LNCAP (cell line): ENCODE data around the gene LIMCH1.

ENCODE experiments used
- CTCF ChIP-seq: fragments of 450-650 bp; IDR thresholded peaks from 2 replicates; pipeline ENCODE4 v1.5.1; 2017; ENCODE audit warnings: mild to moderate bottlenecking

LIMCH1 gene

GRCh38 chr4:41517121-41517520 lies 20.8 kb upstream of the LIMCH1 start:
- no peak for TF ChIP-seq CTCF

- TF ChIP-seq CTCF: no peak
Observed at GRCh38 chr4:41517747-41518146, 20.2 kb upstream of the LIMCH1 start.

- TF ChIP-seq CTCF: no peak
Observed at GRCh38 chr4:41524425-41524824, 13.5 kb upstream of the LIMCH1 start.

GRCh38 chr4:41525129-41525528 lies 12.8 kb upstream of the LIMCH1 start:
- no peak for TF ChIP-seq CTCF

GRCh38 chr4:41526628-41527027 lies 11.3 kb upstream of the LIMCH1 start:
- TF ChIP-seq CTCF: no peak

- TF ChIP-seq CTCF: no peak
Observed at GRCh38 chr4:41528512-41529205, 9.3 kb upstream of the LIMCH1 start.

GRCh38 chr4:41530741-41531140 lies 7.2 kb upstream of the LIMCH1 start:
- TF ChIP-seq CTCF: no peak

- no peak for TF ChIP-seq CTCF
Observed at GRCh38 chr4:41532336-41532735, 5.6 kb upstream of the LIMCH1 start.
